DMS53 treated with DMSO at 0.1 percent for 48 hours (cell line): ENCODE data around the gene DENND5B.
"Not testable (repeated sequence)": the region's sequence is repeated elsewhere in the genome, so short reads cannot be mapped to it uniquely, and the experiment has no call there.

ENCODE experiments used
- DNase-seq: peaks from one replicate; lab custom pipeline; 2025; ENCODE audit not compliant: unreplicated experiment; lab: John Stamatoyannopoulos, UW

The DENND5B gene

GRCh38 chr12:31507966-31508365, 83.0 kb downstream of the DENND5B start:
- no peak for DNase-seq

DNA sequence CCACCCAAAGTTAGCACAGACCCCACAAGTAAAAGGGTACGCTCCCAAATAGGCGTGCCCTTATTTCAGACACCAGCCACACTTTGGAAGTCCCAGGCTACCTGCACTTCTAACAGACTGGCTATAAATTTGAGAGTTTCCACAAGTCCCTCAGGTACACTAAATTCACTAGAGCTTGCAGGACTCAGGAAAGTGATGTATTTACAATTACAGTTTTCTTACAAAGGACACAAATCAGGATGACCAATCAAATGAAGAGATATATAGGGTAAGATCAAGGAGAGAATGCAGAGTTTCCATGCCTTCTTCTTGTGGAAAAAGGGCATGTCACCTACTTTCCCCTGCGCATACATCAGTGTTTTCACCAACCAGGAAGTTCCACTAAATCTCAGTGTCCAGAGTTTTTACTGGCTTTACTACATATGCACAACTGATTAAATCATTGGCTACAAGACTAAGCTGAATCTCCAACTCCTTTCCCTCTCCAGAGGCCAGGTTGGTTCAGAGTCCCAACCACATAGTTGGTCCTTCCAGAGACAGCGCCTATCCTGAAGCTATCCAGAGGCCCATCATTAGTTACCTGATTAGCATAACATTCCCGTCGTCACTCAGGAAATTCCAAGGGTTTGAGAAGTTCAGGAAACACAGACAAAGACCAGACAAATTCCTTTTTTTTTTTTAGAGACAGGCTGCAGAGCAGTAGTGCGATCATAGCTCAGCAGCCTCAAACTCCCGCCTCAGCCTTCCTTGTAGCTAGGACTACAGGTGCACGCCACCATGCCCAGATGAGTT, 84.2 kb downstream of the DENND5B start:
- no peak for DNase-seq

DNA sequence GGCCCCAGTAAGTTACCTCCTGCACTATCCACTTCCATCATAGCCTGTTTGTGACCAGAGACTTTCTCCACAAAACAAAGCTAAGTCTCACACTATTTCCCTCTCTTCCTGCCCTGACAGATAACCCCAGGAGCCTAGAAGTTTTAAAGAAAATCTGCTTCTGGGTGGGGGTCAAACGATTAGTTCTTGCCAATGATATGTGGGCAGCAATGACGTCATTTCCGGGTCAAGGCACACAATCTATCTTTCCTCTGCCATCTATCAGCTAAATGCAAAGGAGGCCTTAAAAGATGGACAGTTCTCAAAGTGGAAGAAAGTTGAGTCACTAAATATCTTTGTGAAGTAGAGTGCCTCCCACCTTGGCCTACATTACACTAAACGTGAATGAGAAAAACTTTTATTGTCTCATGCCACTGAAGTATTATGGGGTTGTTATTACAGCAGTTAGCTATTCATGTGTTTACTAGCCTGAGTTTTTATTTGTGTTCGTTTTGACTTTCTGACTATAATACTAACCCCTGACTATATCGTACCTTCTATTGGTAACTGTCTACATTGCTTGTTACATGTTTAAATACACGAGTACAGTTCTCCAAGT, 86.2 kb downstream of the DENND5B start:
- no peak for DNase-seq

DNA sequence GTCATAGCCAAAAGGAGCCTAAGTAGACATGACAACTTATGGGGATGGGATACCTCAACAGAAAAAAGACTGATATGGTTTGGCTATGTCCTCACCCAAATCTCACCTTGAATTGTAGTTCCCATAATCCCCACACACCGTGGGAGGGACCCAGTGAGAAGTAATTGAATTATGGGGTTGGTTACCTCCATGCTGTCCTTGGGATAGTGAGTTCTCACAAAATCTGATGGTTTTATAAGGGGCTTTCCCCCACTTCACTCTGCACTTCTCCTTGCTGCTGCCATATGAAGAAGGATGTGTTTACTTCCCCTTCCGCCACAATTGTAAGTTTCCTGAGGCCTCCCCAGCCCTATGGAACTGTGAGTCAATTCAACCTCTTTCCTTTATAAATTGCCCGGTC, 89.9 kb downstream of the DENND5B start:
- DNase-seq = not testable (repeated sequence)

DNA sequence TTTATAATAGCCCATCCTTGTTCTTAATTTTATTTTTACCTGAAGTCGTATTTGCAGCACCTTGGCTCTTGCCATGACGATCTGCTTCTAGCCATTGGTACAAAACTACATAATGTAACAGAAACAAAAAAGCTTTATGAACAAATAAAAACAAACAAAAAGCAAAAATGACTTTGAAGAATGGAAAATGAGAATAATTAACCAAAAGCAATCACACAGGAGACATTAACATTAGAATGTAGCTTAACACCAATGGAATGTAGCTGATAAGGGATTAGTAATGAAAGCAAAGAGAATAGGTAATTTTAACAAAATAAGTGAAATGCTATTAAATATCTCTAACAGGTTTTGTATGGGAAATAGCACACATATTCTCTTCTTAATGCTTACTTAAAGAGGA, 91.4 kb downstream of the DENND5B start:
- no peak for DNase-seq

GRCh38 chr12:31498424-31498823, 92.5 kb downstream of the DENND5B start:
- no peak for DNase-seq

DNA sequence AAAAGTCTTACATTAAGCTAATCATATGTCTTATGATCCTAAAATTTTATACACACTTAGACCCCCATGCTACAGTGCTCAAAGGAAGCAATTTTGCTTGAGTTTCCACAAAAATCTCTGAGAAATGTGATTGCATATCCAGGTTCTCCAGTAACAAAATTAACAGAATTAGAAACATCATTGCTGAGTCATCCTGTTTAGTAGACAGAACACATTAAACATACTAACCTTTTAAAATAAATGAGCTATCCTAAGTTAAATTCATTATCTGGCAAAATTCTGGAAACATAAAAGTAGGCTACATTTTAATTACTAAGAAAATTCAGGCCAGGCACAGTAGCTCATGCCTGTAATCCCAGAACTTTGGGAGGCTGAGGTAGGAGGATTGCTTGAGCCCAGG, 94.7 kb downstream of the DENND5B start:
- no peak for DNase-seq

- DNase-seq = no peak
Measured at GRCh38 chr12:31494455-31494854, 96.5 kb downstream of the DENND5B start.

GRCh38 chr12:31492599-31493196, 98.2 kb downstream of the DENND5B start:
- no peak for DNase-seq

- DNase-seq = peak; percentile 60
Measured at GRCh38 chr12:31491841-31492598, 98.9 kb downstream of the DENND5B start.

- DNase-seq = no peak
Measured at GRCh38 chr12:31491241-31491794, 99.6 kb downstream of the DENND5B start.

GRCh38 chr12:31488737-31489338, 102.1 kb downstream of the DENND5B start:
- no peak for DNase-seq

GRCh38 chr12:31485571-31485970, 105.4 kb downstream of the DENND5B start:
- no peak for DNase-seq

- DNase-seq = no peak
Measured at GRCh38 chr12:31482816-31483215, 108.1 kb downstream of the DENND5B start.

DNA sequence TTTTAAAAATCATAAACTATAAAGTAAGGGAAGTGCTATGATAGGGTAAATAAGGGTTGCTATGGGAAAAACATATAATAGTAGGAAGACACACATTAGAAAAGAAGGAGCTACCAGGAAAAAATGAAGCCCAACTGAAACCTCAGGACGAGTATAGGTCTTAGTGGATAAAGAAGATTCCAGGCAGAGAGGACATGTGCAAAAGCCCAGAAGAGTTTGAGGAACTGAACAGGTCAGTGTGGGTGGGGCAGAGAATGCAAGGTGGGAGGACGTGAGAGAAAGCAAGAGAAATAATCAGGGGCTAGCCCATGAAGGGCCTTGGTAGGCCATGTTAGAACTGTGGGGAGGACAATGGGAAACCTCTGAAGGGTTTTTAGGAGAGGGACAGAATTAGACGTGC, 109.5 kb downstream of the DENND5B start:
- no peak for DNase-seq

- DNase-seq = no peak
Measured at GRCh38 chr12:31479516-31480210, 111.3 kb downstream of the DENND5B start.

GRCh38 chr12:31478898-31479297, 112.0 kb downstream of the DENND5B start:
- no peak for DNase-seq

GRCh38 chr12:31478425-31478824, 112.5 kb downstream of the DENND5B start:
- no peak for DNase-seq

DNA sequence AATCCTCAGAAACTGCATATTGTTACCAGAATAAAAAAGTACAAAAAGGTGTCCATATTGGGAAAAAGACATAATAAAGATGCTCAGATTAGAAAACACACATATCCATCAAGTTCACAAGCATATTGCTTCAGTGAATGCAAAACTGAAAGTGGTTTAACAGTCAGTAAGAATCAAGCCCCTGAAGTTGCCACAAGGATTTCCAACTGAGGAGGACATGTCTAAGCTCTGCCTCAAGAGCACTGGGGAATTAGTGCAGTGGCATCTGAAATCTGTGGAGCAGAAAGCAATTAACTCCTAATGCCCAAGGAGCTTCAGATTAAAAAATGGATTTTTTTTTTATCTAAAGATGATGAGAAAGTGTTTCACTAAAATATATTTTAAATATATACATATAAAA, 113.2 kb downstream of the DENND5B start:
- no peak for DNase-seq

DNA sequence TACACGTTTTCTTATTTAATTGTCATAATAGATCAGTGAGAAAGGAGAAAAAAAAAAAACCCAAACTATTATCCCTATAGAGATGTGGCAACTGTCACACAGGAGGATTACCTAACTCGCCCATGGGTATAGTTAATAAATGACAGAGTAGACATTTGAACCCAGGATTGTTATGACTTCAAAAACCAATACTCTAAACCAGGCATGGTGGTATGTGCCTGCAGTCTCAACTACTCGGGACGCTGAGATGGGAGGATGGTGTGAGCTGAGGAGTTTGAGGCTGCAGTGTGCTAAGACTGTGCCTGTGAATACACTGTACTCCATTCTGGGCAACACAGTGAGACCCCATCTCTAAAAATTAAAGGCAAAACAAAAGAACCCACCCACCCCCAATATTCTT, 114.5 kb downstream of the DENND5B start:
- DNase-seq = no peak
